GM10847 (cell line): ENCODE measurements around the gene TLR9.

Experiments
- POLR2A ChIP-seq: IDR thresholded peaks from 2 replicates; pipeline ENCODE4 v1.6.1; 2011; ENCODE audit not compliant: insufficient read length; ENCODE audit errors: extremely low read depth

TLR9 gene

GRCh38 chr3:52195823-52196331 is 29.6 kb downstream of the TLR9 start:
- TF ChIP-seq POLR2A: no peak

- no peak for TF ChIP-seq POLR2A
Measured at GRCh38 chr3:52195291-52195597, 30.2 kb downstream of the TLR9 start.

GRCh38 chr3:52194485-52195290 is 30.8 kb downstream of the TLR9 start:
- TF ChIP-seq POLR2A: no peak

GRCh38 chr3:52193065-52193464 is 32.4 kb downstream of the TLR9 start:
- TF ChIP-seq POLR2A: no peak

- no peak for TF ChIP-seq POLR2A
Measured at GRCh38 chr3:52191663-52192062, 33.8 kb downstream of the TLR9 start.

GRCh38 chr3:52190294-52191074 is 35.0 kb downstream of the TLR9 start:
- no peak for TF ChIP-seq POLR2A

- TF ChIP-seq POLR2A: no peak
Measured at GRCh38 chr3:52188556-52188955, 36.9 kb downstream of the TLR9 start.

GRCh38 chr3:52186729-52187128 is 38.7 kb downstream of the TLR9 start:
- no peak for TF ChIP-seq POLR2A

- no peak for TF ChIP-seq POLR2A
Measured at GRCh38 chr3:52185837-52186236, 39.6 kb downstream of the TLR9 start.

- no peak for TF ChIP-seq POLR2A
Measured at GRCh38 chr3:52185311-52185710, 40.1 kb downstream of the TLR9 start.

GRCh38 chr3:52184690-52185089 is 40.8 kb downstream of the TLR9 start:
- TF ChIP-seq POLR2A: no peak

GRCh38 chr3:52183786-52184445 is 41.5 kb downstream of the TLR9 start:
- no peak for TF ChIP-seq POLR2A

- no peak for TF ChIP-seq POLR2A
Measured at GRCh38 chr3:52182691-52183090, 42.8 kb downstream of the TLR9 start.

- no peak for TF ChIP-seq POLR2A
Measured at GRCh38 chr3:52182196-52182595, 43.2 kb downstream of the TLR9 start.

- TF ChIP-seq POLR2A: no peak
Measured at GRCh38 chr3:52181543-52181942, 43.9 kb downstream of the TLR9 start.

GRCh38 chr3:52178537-52178936 is 46.9 kb downstream of the TLR9 start:
- no peak for TF ChIP-seq POLR2A
